Astrocyte of the spinal cord (primary cell): ENCODE data around the gene WDR27.

ENCODE experiments used
- DNase-seq: peaks from one replicate; pipeline ENCODE4 v3.0.0; 2011; ENCODE audit warnings: low read depth, low spot score
- H3K4me3 ChIP-seq: 2 replicates; pipeline ENCODE4 v1.5.1; 2011; ENCODE audit warnings: low read depth, mild to moderate bottlenecking, low read length, moderate library complexity
- CTCF ChIP-seq: IDR thresholded peaks from 2 replicates; pipeline ENCODE4 v1.5.1; 2012; ENCODE audit warnings: low read depth, mild to moderate bottlenecking, low read length, inconsistent platforms
- in situ Hi-C: cut with HindIII; loops from 2 replicates; pipeline ENCODE4 v1.10.0; 2017; ENCODE audit warnings: low sequenced_read_pairs

Gene WDR27

GRCh38 chr6:169723200-169723909 is 21.5 kb upstream of the WDR27 start:
- no peak for TF ChIP-seq CTCF
- in situ Hi-C loops, result no loop called here
- DNase-seq, result peak; percentile 61
- peak overlapping the region; percentile 72 for H3K4me3 ChIP-seq

- in situ Hi-C loops, result no loop called here
Measured at GRCh38 chr6:169722362-169723199, 20.8 kb upstream of the WDR27 start.

GRCh38 chr6:169720207-169720855 is 18.5 kb upstream of the WDR27 start:
- TF ChIP-seq CTCF, result no peak
- H3K4me3 ChIP-seq, result no peak overlapping the region
- no peak for DNase-seq
- in situ Hi-C loops, result no loop called here

More at GRCh38 chr6:169722362-169723199, 20.8 kb upstream of the WDR27 start:
- H3K4me3 ChIP-seq, result peak overlapping the region; percentile 72
- peak; percentile 86 for DNase-seq
- no peak for TF ChIP-seq CTCF

- in situ Hi-C loops, result no loop called here
- TF ChIP-seq CTCF, result no peak
- DNase-seq, result peak; percentile 25
- H3K4me3 ChIP-seq, result no peak overlapping the region
Measured at GRCh38 chr6:169719117-169719516, 17.3 kb upstream of the WDR27 start.

GRCh38 chr6:169714595-169714994 is 12.8 kb upstream of the WDR27 start:
- no peak for TF ChIP-seq CTCF
- in situ Hi-C loops, result no loop called here
- no peak for DNase-seq
- H3K4me3 ChIP-seq, result no peak overlapping the region

- DNase-seq, result no peak
- in situ Hi-C loops, result no loop called here
- no peak overlapping the region for H3K4me3 ChIP-seq
- TF ChIP-seq CTCF, result no peak
Measured at GRCh38 chr6:169714178-169714577, 12.3 kb upstream of the WDR27 start.
